ENCODE results near the gene KIF20B.
"Not testable (repeated sequence)": the region's sequence is repeated elsewhere in the genome, so short reads cannot be mapped to it uniquely, and the experiment has no call there.

KIF20B gene

GRCh38 chr10:89692416-89692815 is 9.0 kb upstream of the KIF20B start:
- DNase-seq (ENCODE audit: low read depth in 2 of 2): no peak

DNA sequence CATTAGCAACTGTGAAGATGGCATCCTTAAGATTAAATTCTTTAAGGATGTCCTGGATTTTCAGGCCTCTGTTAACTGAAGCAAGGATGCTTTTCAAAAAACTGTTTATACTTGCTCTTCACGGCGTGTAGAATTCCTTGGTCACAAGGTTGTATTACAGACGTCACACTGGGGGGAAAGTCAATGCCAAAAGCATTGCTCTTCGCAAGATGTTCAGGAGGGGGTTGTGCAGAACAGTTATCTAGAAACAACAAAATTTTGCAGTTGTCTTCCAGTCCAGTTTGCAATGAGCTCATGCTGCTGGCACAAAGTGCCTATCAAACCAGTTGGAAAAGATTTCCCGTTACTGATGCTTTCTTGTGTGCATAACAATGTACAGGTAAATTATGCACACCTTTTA is 8.2 kb upstream of the KIF20B start:
- DNase-seq (ENCODE audit: low read depth in 2 of 2): no peak

GRCh38 chr10:89695307-89695706 is 6.1 kb upstream of the KIF20B start:
- DNase-seq (ENCODE audit: low read depth in 2 of 2): no peak

DNA sequence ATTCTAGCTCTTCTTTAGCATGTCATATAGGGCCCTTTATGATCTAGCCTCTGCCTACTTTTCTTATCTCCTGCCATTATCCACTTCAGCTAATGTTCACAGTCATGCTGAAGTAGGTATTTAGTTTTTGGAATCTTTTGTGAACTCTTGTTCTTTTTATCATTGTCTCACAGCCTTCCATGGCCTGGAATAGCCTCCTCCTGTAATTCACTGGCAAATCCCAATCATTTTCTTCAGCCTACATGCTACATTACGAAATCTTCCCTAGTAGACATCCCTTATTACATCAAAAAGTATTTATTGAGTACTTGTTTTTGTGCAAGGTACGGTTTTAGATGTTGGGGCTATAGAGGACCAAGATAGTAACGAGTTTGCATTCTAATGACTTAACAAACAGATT is 3.4 kb upstream of the KIF20B start:
- DNase-seq (ENCODE audit: low read depth in 2 of 2): no peak

DNA sequence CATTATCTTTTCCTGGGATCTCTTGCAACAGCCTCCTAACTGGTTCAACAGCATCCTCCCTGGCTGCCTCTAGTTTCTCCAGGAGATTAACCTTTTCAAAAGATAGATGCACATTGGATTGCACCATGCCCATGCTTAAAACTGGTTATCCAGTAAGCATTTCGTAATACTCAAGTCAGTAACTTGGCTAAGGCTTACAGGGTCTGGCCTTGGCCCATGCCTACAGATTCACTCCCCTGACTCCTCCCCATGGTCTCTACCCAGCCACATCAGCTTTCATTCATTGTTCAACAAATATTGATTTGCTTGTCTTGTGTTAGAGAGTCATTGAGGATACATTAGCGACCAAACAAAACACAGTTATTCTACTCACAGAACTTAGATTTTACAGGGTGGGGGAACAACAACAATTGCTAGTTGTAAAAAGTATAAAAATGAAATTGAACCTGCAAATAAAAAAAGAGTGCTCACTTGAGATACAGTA is 1.8 kb upstream of the KIF20B start:
- no peak for DNase-seq (ENCODE audit: low read depth in 2 of 2)

- no peak for DNase-seq (ENCODE audit: low read depth in 2 of 2)
These were observed 508 bp upstream of the KIF20B start for GRCh38 chr10:89700923-89701241.

DNA sequence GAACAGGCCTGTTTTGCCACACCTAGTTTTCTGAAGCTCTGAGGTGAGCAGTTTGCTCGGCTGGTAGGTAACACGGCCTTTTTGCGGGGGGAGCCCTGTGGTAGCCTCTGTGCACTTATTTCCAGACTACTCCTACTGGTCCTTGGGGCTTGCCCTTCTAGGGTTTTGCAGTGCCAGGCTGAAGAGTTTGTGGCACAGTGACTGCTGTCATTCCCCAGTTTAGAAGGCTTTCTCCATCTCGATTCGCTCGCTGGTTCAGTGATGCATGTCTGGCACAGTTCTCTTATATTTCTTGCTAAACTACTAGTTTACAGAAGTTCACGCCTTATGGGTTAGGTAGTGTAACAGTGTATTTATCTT is 711 bp downstream of the KIF20B start:
- no peak for DNase-seq (ENCODE audit: low read depth in 2 of 2)

GRCh38 chr10:89705466-89705865 is 4.1 kb downstream of the KIF20B start:
- no peak for DNase-seq (ENCODE audit: low read depth in 2 of 2)

- no peak for DNase-seq (ENCODE audit: low read depth in 2 of 2)
These were observed 4.6 kb downstream of the KIF20B start for GRCh38 chr10:89706011-89706410.

DNA sequence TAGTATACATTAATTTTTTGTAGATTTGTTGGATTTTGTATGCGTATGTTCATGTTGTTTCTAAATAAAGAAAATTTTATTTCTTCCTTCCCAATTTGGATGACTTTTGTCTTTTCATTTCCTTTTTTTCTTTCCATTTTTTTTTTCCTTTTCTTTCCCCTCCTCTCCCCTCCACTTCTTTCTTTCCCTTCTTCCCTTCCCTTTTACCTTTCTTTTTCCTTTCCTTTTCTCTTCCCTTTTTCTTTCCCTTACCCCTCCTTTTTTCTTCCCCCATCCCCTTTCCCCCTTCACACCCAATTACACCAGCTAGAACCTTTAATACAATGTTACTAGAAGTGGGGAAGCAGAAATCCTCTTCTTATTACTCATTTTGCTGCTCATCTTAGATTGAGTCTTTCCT is 6.0 kb downstream of the KIF20B start:
- DNase-seq (ENCODE audit: low read depth in 2 of 2): no peak

DNA sequence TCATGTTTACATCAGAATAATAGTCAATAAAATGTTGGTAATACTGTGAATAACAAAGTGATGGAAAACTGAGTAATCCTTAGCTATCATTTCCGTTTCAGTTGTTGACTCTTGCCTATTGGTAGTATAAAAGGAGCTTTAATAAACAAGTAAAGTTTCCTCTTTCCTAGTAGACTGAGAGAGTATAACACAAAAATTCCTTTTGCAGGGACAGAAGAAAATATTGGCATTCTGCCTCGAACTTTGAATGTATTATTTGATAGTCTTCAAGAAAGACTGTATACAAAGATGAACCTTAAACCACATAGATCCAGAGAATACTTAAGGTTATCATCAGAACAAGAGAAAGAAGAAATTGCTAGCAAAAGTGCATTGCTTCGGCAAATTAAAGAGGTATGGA is 9.4 kb downstream of the KIF20B start:
- no peak for DNase-seq (ENCODE audit: low read depth in 2 of 2)

DNA sequence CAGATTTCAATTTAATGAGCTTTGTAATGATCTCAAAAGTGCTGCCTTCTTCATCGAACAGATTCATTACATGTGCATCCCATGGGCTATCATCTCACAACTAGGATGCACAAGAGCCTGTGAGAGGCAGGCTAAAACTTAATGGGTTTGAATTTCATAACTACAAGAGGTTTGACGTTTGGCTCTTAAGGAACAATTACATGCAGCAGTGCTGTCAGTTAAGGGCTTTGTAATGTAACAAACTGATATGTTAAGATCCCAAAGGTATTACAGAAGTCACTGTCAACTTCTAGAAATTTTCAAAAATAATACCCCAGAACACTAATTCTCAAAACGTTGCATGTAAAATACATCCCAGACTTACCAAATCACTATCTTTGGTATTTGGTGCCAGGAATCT is 33.2 kb downstream of the KIF20B start:
- no peak for DNase-seq (ENCODE audit: low read depth in 2 of 2)

GRCh38 chr10:89738551-89739209 is 37.3 kb downstream of the KIF20B start:
- no peak for DNase-seq (ENCODE audit: low read depth in 2 of 2)

- DNase-seq (ENCODE audit: low read depth in 2 of 2): no peak
These were observed 39.9 kb downstream of the KIF20B start for GRCh38 chr10:89741126-89741762.

GRCh38 chr10:89744026-89744425 is 42.6 kb downstream of the KIF20B start:
- DNase-seq (ENCODE audit: low read depth in 2 of 2): no peak

- no peak for DNase-seq (ENCODE audit: low read depth in 2 of 2)
These were observed 44.5 kb downstream of the KIF20B start for GRCh38 chr10:89745903-89746302.

DNA sequence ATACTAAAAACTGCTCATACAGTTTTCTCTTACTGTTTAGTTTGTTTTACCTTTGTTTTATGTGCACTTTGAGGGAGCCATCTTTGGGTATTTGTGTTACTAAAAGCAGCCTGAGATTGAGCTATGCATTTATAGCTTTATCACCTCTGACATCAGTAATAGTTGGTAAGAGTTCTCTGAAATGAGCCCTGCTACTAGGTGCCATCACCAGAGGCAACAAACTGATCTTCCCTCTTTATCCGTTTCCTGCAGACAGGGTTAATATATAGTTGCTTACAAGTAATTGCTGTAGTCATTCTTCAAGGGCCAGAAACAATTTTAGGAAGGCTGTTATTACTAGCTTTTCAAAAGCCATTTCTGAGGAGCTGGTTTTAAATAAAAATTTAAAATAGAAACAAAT is 49.1 kb downstream of the KIF20B start:
- DNase-seq (ENCODE audit: low read depth in 2 of 2): no peak

GRCh38 chr10:89755374-89755773 is 54.0 kb downstream of the KIF20B start:
- no peak for DNase-seq (ENCODE audit: low read depth in 2 of 2)

DNA sequence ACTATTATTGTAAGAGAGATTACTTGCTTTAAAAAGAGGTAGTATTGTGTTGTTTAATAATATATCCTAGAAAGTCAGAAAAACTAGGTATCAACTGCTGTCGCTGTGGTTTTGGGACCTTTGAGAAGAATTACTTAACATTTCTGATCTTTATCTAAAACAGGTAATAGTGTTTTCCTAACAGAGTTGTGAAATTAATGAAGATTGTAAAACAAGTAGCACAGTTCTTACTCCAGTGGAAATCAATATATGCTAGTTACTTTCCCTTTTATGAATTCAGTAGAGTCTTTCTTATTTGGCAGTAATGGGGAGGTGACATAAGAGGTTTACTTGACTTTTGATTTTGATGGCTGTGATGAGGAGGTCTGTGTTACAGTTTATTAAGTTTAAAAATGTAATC is 58.1 kb downstream of the KIF20B start:
- DNase-seq (ENCODE audit: low read depth in 2 of 2): no peak

- not testable (repeated sequence) for DNase-seq (ENCODE audit: low read depth in 2 of 2)
These were observed 62.3 kb downstream of the KIF20B start for GRCh38 chr10:89763671-89764070.

GRCh38 chr10:89771684-89772083 is 70.3 kb downstream of the KIF20B start:
- DNase-seq (ENCODE audit: low read depth in 2 of 2): no peak

DNA sequence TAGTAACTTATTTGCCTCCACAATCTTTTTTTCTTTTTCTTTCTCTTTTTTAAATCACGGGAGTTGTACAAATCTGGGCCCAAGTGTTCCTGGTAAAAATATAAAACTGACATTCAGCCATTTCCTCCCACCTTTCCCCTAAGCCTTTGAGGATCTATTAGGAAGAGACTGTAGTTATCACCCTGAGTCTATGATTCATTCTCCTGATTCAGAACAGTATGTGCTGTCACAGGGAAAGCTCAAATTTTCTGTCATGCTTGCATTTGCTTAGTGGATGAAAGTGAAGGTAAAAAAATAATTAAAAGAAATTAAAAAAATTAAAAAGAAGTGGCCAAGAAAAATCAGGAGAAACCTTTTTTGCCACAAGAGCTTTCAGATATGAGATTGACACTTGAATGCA is 71.7 kb downstream of the KIF20B start:
- no peak for DNase-seq (ENCODE audit: low read depth in 2 of 2)

- DNase-seq (ENCODE audit: low read depth in 2 of 2): no peak
These were observed 75.3 kb downstream of the KIF20B start for GRCh38 chr10:89776665-89777064.

GRCh38 chr10:89782470-89782869 is 81.1 kb downstream of the KIF20B start:
- no peak for DNase-seq (ENCODE audit: low read depth in 2 of 2)

Measured in stimulated activated CD8-positive, alpha-beta memory T cell treated with anti-CD3 and anti-CD28 coated beads, Interleukin-15, amount 100 ng/mL, for 4 hours (primary cell).